Mesendoderm (in vitro differentiated cells): ENCODE data around the gene ABCC8.
"Not testable (repeated sequence)": the region's sequence is repeated elsewhere in the genome, so short reads cannot be mapped to it uniquely, and the experiment has no call there.

ENCODE experiments used
- DNase-seq: peaks from one replicate; pipeline ENCODE4 v3.0.0; 2013
- H2AK5ac ChIP-seq: 2 replicates; pipeline ENCODE4 v1.6.1; 2013; ENCODE audit warnings: low read length, inconsistent platforms
- H2BK120ac ChIP-seq: 2 replicates; pipeline ENCODE4 v1.6.1; 2013; ENCODE audit warnings: low read depth, mild to moderate bottlenecking, low read length, moderate library complexity, mixed read lengths
- H2BK15ac ChIP-seq: replicated peaks from 2 replicates; pipeline ENCODE4 v1.6.1; 2013; ENCODE audit warnings: low read depth, mild to moderate bottlenecking, moderate library complexity
- H2BK5ac ChIP-seq: 2 replicates; pipeline ENCODE4 v1.6.1; 2013; ENCODE audit warnings: low read length, inconsistent platforms
- H3K18ac ChIP-seq: 2 replicates; pipeline ENCODE4 v1.6.1; 2013; ENCODE audit warnings: mild to moderate bottlenecking, low read length, mixed read lengths
- H3K23ac ChIP-seq: one replicate; pipeline ENCODE4 v1.6.1; 2013; ENCODE audit warnings: low read length
- H3K27ac ChIP-seq: 2 replicates; pipeline ENCODE4 v1.5.1; 2013; ENCODE audit warnings: low read depth, mild to moderate bottlenecking, inconsistent platforms, low read length, moderate library complexity
- H3K27me3 ChIP-seq: 2 replicates; pipeline ENCODE4 v1.6.1; 2013; ENCODE audit warnings: low read length, control low read depth, mild to moderate bottlenecking, inconsistent platforms; ENCODE audit not compliant: insufficient read depth, poor library complexity
- H3K36me3 ChIP-seq: 2 replicates; pipeline ENCODE4 v1.6.1; 2013; ENCODE audit warnings: low read length, inconsistent platforms; ENCODE audit not compliant: control insufficient read depth, insufficient read depth
- H3K4ac ChIP-seq: one replicate; pipeline ENCODE4 v1.6.1; 2013; ENCODE audit warnings: low read depth, mild to moderate bottlenecking, low read length, moderate library complexity
- H3K4me1 ChIP-seq: 2 replicates; pipeline ENCODE4 v1.6.1; 2013; ENCODE audit warnings: low read depth, low read length, inconsistent platforms; ENCODE audit not compliant: control insufficient read depth
- H3K4me2 ChIP-seq: 2 replicates; pipeline ENCODE4 v1.6.1; 2013; ENCODE audit warnings: low read length
- H3K4me3 ChIP-seq: 2 replicates; pipeline ENCODE4 v1.5.1; 2013; ENCODE audit warnings: mild to moderate bottlenecking, low read length
- H3K56ac ChIP-seq: one replicate; pipeline ENCODE4 v1.6.1; 2013; ENCODE audit warnings: low read length
- H3K79me1 ChIP-seq: 2 replicates; pipeline ENCODE4 v1.6.1; 2013; ENCODE audit warnings: low read length, inconsistent platforms
- H3K79me2 ChIP-seq: 2 replicates; pipeline ENCODE4 v1.6.1; 2013; ENCODE audit warnings: mild to moderate bottlenecking, low read length; ENCODE audit not compliant: control insufficient read depth, insufficient read depth
- H3K9ac ChIP-seq: 2 replicates; pipeline ENCODE4 v1.6.1; 2013; ENCODE audit warnings: low read length, inconsistent platforms
- H4K5ac ChIP-seq: one replicate; pipeline ENCODE4 v1.6.1; 2013; ENCODE audit warnings: low read length
- H4K8ac ChIP-seq: one replicate; pipeline ENCODE4 v1.6.1; 2013; ENCODE audit warnings: low read depth, mild to moderate bottlenecking, control low read depth, low read length, moderate library complexity
- WGBS: extraction: QIAGEN DNeasy Blood & Tissue Kit; methylation state at CpG from one replicate; pipeline ENCODE4 v1.1.7; 2013; ENCODE audit warnings: low lambda C conversion rate, missing lambda C conversion rate; ENCODE audit not compliant: insufficient coverage; ENCODE audit errors: extremely low coverage; 5-methylcytosine and 5-hydroxymethylcytosine counted together

ABCC8 gene

DNA sequence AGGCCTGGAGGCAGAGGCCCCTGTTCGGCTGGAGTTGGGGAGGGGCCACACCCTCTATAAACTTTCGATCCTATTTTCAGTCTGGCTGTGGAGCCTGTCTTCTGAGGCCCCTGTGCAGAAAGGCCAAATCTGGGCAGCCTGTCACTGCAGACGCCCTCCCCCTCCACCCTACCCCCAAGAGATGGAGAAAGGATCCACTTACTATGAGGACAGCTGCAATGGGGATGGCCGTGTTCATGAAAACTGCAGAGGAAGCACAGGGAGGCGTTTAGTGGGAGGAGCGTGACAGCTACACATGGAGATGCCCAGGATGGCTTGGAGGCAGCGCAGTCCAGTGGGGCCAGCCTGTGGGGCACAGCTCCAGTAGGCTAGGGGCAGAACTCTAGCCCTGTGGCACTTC, 44.6 kb downstream of the ABCC8 start:
- Histone ChIP-seq H3K36me3 (no peaks in the 10 kb centered on the region), H2BK5ac (no peak overlapping the region), H3K79me2 (no peaks in the 10 kb centered on the region), H3K4ac (no peak overlapping the region), H4K5ac (no peak overlapping the region), H3K9ac (no peak overlapping the region), H2BK120ac (no peak overlapping the region), H3K27me3 (no peaks in the 10 kb centered on the region), H3K4me3 (no peak overlapping the region), H2AK5ac (no peak overlapping the region), H2BK15ac (no peak overlapping the region), H3K4me2 (no peak overlapping the region), H3K23ac (no peak overlapping the region), H3K4me1 (no peaks in the 10 kb centered on the region), H4K8ac (no peak overlapping the region), H3K79me1 (no peaks in the 10 kb centered on the region), H3K18ac (no peak overlapping the region), H3K56ac (no peak overlapping the region), H3K27ac (no peak overlapping the region)
- no peak for DNase-seq
- no CpG with 5 or more reads among the region's 7 CpGs for WGBS

DNA sequence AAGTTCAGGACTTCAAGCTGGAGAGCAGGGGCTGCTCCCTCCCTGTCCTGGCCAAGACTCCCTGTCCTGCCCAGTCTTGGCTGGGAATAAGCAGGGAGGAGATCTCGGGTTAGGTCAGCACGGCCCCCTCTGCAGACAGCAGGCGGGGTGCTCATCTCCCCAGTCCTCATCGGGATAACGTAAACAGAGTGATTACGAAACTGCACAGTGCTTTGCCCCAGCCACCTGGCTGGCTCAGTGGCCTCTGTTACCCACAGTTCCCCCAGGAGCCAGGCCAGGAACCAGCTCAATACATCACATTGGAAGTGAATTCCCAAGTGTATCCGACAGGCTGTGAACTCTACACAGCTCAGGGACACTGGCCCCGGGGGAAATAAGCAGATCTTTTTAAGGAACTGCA, 45.5 kb downstream of the ABCC8 start:
- WGBS, result no CpG with 5 or more reads among the region's 8 CpGs

GRCh38 chr11:17430616-17431015, 46.0 kb downstream of the ABCC8 start:
- Histone ChIP-seq H3K4me3 (no peak overlapping the region), H2BK120ac (no peak overlapping the region), H3K36me3 (no peaks in the 10 kb centered on the region), H3K79me2 (no peaks in the 10 kb centered on the region), H2AK5ac (no peak overlapping the region), H3K23ac (no peak overlapping the region), H3K4me2 (no peak overlapping the region), H4K8ac (no peak overlapping the region), H3K9ac (no peak overlapping the region), H3K4ac (no peak overlapping the region), H3K27ac (no peak overlapping the region), H3K56ac (no peak overlapping the region), H4K5ac (no peak overlapping the region), H3K79me1 (no peaks in the 10 kb centered on the region), H3K4me1 (no peaks in the 10 kb centered on the region), H3K18ac (no peak overlapping the region), H3K27me3 (no peaks in the 10 kb centered on the region), H2BK15ac (no peak overlapping the region), H2BK5ac (no peak overlapping the region)
- DNase-seq, result no peak
- WGBS, result no CpG with 5 or more reads among the region's 13 CpGs

More for the DNA sequence above, 45.5 kb downstream of the ABCC8 start:
- H2AK5ac ChIP-seq, result no peak overlapping the region
- H3K4me2 ChIP-seq, result no peak overlapping the region
- no peak overlapping the region for H3K27ac ChIP-seq
- H3K79me2 ChIP-seq, result no peaks in the 10 kb centered on the region
- no peak overlapping the region for H3K56ac ChIP-seq
- no peak overlapping the region for H2BK120ac ChIP-seq
- H3K4ac ChIP-seq, result no peak overlapping the region
- no peak for DNase-seq
- no peak overlapping the region for H4K5ac ChIP-seq
- no peak overlapping the region for H2BK15ac ChIP-seq
- no peaks in the 10 kb centered on the region for H3K27me3 ChIP-seq
- H3K79me1 ChIP-seq, result no peaks in the 10 kb centered on the region
- no peak overlapping the region for H3K18ac ChIP-seq
- no peak overlapping the region for H3K4me3 ChIP-seq
- no peak overlapping the region for H3K23ac ChIP-seq
- H3K4me1 ChIP-seq, result no peaks in the 10 kb centered on the region
- H2BK5ac ChIP-seq, result no peak overlapping the region
- no peak overlapping the region for H3K9ac ChIP-seq
- H3K36me3 ChIP-seq, result no peaks in the 10 kb centered on the region
- no peak overlapping the region for H4K8ac ChIP-seq

DNA sequence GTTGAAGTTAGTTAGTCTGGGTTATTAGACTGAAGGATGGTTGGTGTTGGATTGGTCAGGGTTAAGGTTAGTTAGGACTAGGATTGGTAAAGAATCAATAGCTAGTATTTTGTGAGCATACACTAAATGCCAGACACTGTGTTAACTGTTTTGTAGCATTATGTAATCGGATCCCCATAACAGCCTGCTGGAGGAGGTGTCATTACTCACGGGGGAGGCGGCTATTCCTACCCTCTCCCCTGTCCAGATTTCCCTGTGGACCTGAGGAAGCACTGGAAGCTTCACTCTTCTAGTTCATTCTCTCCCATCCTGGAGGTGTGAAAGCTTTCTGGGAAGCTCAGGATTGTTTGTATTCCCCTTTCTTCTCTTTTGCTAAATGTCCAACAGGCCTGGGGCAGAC, 47.7 kb downstream of the ABCC8 start:
- Histone ChIP-seq H2BK120ac (no peak overlapping the region), H4K5ac (no peak overlapping the region), H2BK5ac (no peak overlapping the region), H3K36me3 (no peaks in the 10 kb centered on the region), H4K8ac (no peak overlapping the region), H3K27ac (no peak overlapping the region), H3K4me2 (no peak overlapping the region), H3K56ac (no peak overlapping the region), H3K4ac (no peak overlapping the region), H3K18ac (no peak overlapping the region), H3K79me2 (no peaks in the 10 kb centered on the region), H3K9ac (no peak overlapping the region), H3K27me3 (no peaks in the 10 kb centered on the region), H3K79me1 (no peaks in the 10 kb centered on the region), H2BK15ac (no peak overlapping the region), H3K23ac (no peak overlapping the region), H2AK5ac (no peak overlapping the region), H3K4me3 (no peak overlapping the region), H3K4me1 (no peaks in the 10 kb centered on the region)
- no CpG with 5 or more reads among the region's 3 CpGs for WGBS
- no peak for DNase-seq

DNA sequence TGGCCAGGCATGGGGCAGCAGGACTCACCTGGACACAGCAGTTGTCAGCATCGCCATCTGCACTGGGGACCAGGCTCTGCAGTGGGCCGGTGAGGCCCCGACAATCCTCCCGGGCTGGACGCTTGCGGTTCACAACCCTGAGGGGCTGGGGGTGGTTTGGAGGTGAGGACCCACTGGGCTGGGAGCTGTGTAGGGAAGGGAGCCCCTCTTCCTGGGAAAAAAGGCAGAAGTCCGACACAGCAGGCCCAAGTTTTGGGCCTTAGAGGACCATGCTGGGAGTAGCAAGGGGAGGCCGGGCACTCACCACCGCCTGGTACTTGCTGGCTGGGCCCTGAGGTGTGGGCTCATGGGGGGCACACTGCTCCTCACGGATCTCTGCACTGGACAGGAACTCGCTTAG, 48.4 kb downstream of the ABCC8 start:
- Histone ChIP-seq H3K4ac (no peak overlapping the region), H2BK15ac (no peak overlapping the region), H2BK120ac (no peak overlapping the region), H3K23ac (no peak overlapping the region), H2AK5ac (no peak overlapping the region), H3K36me3 (no peaks in the 10 kb centered on the region), H3K9ac (no peak overlapping the region), H3K4me2 (no peak overlapping the region), H3K79me2 (no peaks in the 10 kb centered on the region), H3K79me1 (no peaks in the 10 kb centered on the region), H2BK5ac (no peak overlapping the region), H4K5ac (no peak overlapping the region), H4K8ac (no peak overlapping the region), H3K18ac (no peak overlapping the region), H3K27me3 (no peaks in the 10 kb centered on the region), H3K27ac (no peak overlapping the region), H3K4me1 (no peaks in the 10 kb centered on the region), H3K4me3 (no peak overlapping the region), H3K56ac (no peak overlapping the region)
- DNase-seq, result no peak
- WGBS, result no CpG with 5 or more reads among the region's 11 CpGs

DNA sequence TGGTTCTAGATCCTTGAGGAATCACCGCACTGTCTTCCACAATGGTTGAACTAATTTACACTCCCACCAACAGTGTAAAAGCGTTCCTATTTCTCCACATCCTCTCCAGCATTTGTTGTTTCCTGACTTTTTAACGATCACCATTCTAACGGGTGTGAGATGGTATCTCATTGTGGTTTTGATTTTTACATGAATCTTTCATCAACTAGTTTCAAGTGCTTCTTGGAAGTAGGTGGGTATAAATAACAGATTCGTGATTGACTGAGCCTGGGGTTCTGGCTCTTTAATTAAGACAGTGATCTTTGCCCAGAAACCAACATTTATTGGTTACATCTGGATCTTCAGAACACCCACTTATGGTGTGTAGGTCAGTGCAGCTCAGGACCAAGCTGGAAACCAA, 50.4 kb downstream of the ABCC8 start:
- not testable (repeated sequence) for H3K79me2 ChIP-seq, H3K4me3 ChIP-seq, H2AK5ac ChIP-seq, H4K8ac ChIP-seq, H3K27ac ChIP-seq, H3K56ac ChIP-seq, H2BK120ac ChIP-seq, DNase-seq, H3K36me3 ChIP-seq, H3K4me2 ChIP-seq, H3K9ac ChIP-seq, H2BK15ac ChIP-seq, H3K4me1 ChIP-seq, H3K27me3 ChIP-seq, H3K4ac ChIP-seq, H4K5ac ChIP-seq, H3K23ac ChIP-seq, H3K18ac ChIP-seq, H3K79me1 ChIP-seq, H2BK5ac ChIP-seq
- no CpG with 5 or more reads among the region's 5 CpGs for WGBS
